ENCODE measurements around the gene INO80.

INO80 gene

GRCh38 chr15:41022487-41023090 is 93.5 kb downstream of the INO80 start:
- Mint-ChIP-seq H3K4me1 (peaks cover 11% of the 10 kb centered on the region), H3K27ac (no peak overlapping the region), H3K4me3 (no peak overlapping the region), H3K9me3 (no peaks in the 10 kb centered on the region), H3K36me3 (ENCODE audit: low read depth) (peaks cover 28% of the 10 kb centered on the region), H3K27me3 (ENCODE audit: low read depth, poor library complexity) (no peaks in the 10 kb centered on the region)
- peak; percentile 69 for TF ChIP-seq CTCF (IDR thresholded peaks at IDR 0.05)
- DNase-seq: peak; percentile 46

- no peaks in the 10 kb centered on the region for H3K9me3 Mint-ChIP-seq
- H3K27me3 Mint-ChIP-seq (ENCODE audit: low read depth, poor library complexity): no peaks in the 10 kb centered on the region
- peaks cover 11% of the 10 kb centered on the region for H3K4me1 Mint-ChIP-seq
- no peak for DNase-seq
- no peak overlapping the region for H3K27ac Mint-ChIP-seq
- no peak for TF ChIP-seq CTCF (IDR thresholded peaks at IDR 0.05)
- H3K36me3 Mint-ChIP-seq (ENCODE audit: low read depth): peaks cover 20% of the 10 kb centered on the region
- H3K4me3 Mint-ChIP-seq: no peak overlapping the region
Observed at GRCh38 chr15:41020829-41021228, 95.3 kb downstream of the INO80 start.

- Mint-ChIP-seq H3K4me1 (peaks cover 11% of the 10 kb centered on the region), H3K36me3 (ENCODE audit: low read depth) (peaks cover 19% of the 10 kb centered on the region)
Observed at GRCh38 chr15:41020311-41020710, 95.8 kb downstream of the INO80 start.

GRCh38 chr15:41019174-41019573 is 96.9 kb downstream of the INO80 start:
- no peak overlapping the region for H3K4me3 Mint-ChIP-seq
- H3K9me3 Mint-ChIP-seq: no peaks in the 10 kb centered on the region
- TF ChIP-seq CTCF (IDR thresholded peaks at IDR 0.05): no peak
- DNase-seq: no peak
- H3K36me3 Mint-ChIP-seq (ENCODE audit: low read depth): peaks cover 27% of the 10 kb centered on the region
- peaks cover 2% of the 10 kb centered on the region for H3K4me1 Mint-ChIP-seq
- no peak overlapping the region for H3K27ac Mint-ChIP-seq
- H3K27me3 Mint-ChIP-seq (ENCODE audit: low read depth, poor library complexity): no peaks in the 10 kb centered on the region

More at GRCh38 chr15:41020311-41020710, 95.8 kb downstream of the INO80 start:
- Mint-ChIP-seq H3K9me3 (no peaks in the 10 kb centered on the region), H3K27ac (no peak overlapping the region), H3K4me3 (no peak overlapping the region), H3K27me3 (ENCODE audit: low read depth, poor library complexity) (no peaks in the 10 kb centered on the region)
- no peak for DNase-seq
- no peak for TF ChIP-seq CTCF (IDR thresholded peaks at IDR 0.05)

GRCh38 chr15:41018534-41018933 is 97.5 kb downstream of the INO80 start:
- Mint-ChIP-seq H3K36me3 (ENCODE audit: low read depth) (peaks cover 27% of the 10 kb centered on the region), H3K27ac (no peak overlapping the region), H3K4me1 (no peaks in the 10 kb centered on the region), H3K9me3 (no peaks in the 10 kb centered on the region), H3K27me3 (ENCODE audit: low read depth, poor library complexity) (no peaks in the 10 kb centered on the region), H3K4me3 (no peak overlapping the region)
- no peak for DNase-seq
- TF ChIP-seq CTCF (IDR thresholded peaks at IDR 0.05): no peak

GRCh38 chr15:41017066-41017735 is 98.9 kb downstream of the INO80 start:
- Mint-ChIP-seq H3K36me3 (ENCODE audit: low read depth) (peaks cover 33% of the 10 kb centered on the region), H3K27ac (peak overlapping the region; percentile 16), H3K4me1 (no peaks in the 10 kb centered on the region), H3K4me3 (no peak overlapping the region), H3K27me3 (ENCODE audit: low read depth, poor library complexity) (no peaks in the 10 kb centered on the region), H3K9me3 (no peaks in the 10 kb centered on the region)
- TF ChIP-seq CTCF (IDR thresholded peaks at IDR 0.05): no peak
- DNase-seq: no peak
